ENCODE results near the gene NDUFAF5.

DNA sequence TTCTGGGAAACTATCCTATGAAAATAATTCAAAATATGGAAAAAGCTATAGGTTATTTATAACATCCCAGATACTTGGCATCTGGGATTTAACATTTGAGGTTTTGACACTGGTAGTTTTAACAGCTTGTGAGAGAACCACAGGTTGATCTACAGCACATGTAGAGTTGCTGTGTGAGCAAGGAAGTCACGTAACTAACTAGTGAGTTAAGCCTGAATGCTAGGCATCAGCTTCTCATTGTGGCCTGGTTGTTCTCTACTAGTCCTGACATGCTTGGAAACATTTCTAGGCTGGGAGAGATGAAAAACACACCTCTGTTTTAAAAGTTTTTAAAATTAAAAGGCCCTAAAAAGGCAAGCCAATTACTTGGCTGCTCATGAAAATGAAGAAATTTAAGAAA is 28.3 kb upstream of the NDUFAF5 start:
- TF ChIP-seq, protein P1, sequence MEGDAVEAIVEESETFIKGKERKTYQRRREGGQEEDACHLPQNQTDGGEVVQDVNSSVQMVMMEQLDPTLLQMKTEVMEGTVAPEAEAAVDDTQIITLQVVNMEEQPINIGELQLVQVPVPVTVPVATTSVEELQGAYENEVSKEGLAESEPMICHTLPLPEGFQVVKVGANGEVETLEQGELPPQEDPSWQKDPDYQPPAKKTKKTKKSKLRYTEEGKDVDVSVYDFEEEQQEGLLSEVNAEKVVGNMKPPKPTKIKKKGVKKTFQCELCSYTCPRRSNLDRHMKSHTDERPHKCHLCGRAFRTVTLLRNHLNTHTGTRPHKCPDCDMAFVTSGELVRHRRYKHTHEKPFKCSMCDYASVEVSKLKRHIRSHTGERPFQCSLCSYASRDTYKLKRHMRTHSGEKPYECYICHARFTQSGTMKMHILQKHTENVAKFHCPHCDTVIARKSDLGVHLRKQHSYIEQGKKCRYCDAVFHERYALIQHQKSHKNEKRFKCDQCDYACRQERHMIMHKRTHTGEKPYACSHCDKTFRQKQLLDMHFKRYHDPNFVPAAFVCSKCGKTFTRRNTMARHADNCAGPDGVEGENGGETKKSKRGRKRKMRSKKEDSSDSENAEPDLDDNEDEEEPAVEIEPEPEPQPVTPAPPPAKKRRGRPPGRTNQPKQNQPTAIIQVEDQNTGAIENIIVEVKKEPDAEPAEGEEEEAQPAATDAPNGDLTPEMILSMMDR (IDR thresholded peaks at IDR 0.05): no peak
- TF ChIP-seq POLR2AphosphoS5 (IDR thresholded peaks at IDR 0.05) (no peak), POLR2A (IDR thresholded peaks at IDR 0.05) (no peak), EP300 (IDR thresholded peaks at IDR 0.05) (no peak)

All from upper lobe of left lung (tissue), 4 donors.